Fibroblast of pulmonary artery (primary cell): ENCODE data around the gene CTU2.

Experiments
- DNase-seq: peaks from one replicate; pipeline ENCODE4 v3.0.0-alpha.2; 2010; ENCODE audit warnings: low read depth
- H3K4me3 ChIP-seq: replicated peaks from 2 replicates; pipeline ENCODE4 v1.5.1; 2011; ENCODE audit warnings: low read depth, mild to moderate bottlenecking, control low read depth, low read length, moderate library complexity
- CTCF ChIP-seq: IDR thresholded peaks from 2 replicates; pipeline ENCODE4 v1.5.1; 2011; ENCODE audit warnings: mild to moderate bottlenecking, control low read depth, low read length, inconsistent platforms; ENCODE audit errors: missing control alignments

CTU2 gene

GRCh38 chr16:88706229-88706964 lies at the start of gene CTU2, which contains the start of gene RNF166:
Gene CTU2, plus strand, starts transcription at chr16:88706503. Its CDS starts 28 bp downstream, at chr16:88706531.
Gene RNF166, minus strand, starts transcription at chr16:88706408. Its CDS starts 83 bp downstream, at chr16:88706325.
- H3K4me3 ChIP-seq, result peak within 1 kb of the TSS; percentile 91
- TF ChIP-seq CTCF, result no peak

GRCh38 chr16:88657371-88657770 lies 48.9 kb upstream of the CTU2 start:
- no peak for TF ChIP-seq CTCF

More at GRCh38 chr16:88706229-88706964, at the start of gene CTU2, which contains the start of gene RNF166:
- DNase-seq, result peak; percentile 88

GRCh38 chr16:88658714-88659113 lies 47.6 kb upstream of the CTU2 start:
- no peak for DNase-seq
- H3K4me3 ChIP-seq, result no peak overlapping the region
- TF ChIP-seq CTCF, result no peak

More at GRCh38 chr16:88657371-88657770, 48.9 kb upstream of the CTU2 start:
- DNase-seq, result no peak
- H3K4me3 ChIP-seq, result no peak overlapping the region

GRCh38 chr16:88659160-88659559 lies 47.1 kb upstream of the CTU2 start:
- no peak for DNase-seq
- no peak overlapping the region for H3K4me3 ChIP-seq
- no peak for TF ChIP-seq CTCF

GRCh38 chr16:88661468-88661867 lies 44.8 kb upstream of the CTU2 start:
- peak overlapping the region; percentile 75 for H3K4me3 ChIP-seq
- DNase-seq, result no peak

GRCh38 chr16:88662222-88662842 lies 44.0 kb upstream of the CTU2 start:
- no peak for DNase-seq
- TF ChIP-seq CTCF, result no peak
- peak overlapping the region; percentile 75 for H3K4me3 ChIP-seq

More at GRCh38 chr16:88661468-88661867, 44.8 kb upstream of the CTU2 start:
- TF ChIP-seq CTCF, result no peak
